Embryonic facial prominence (tissue), 1 donor: ENCODE results near the gene CPS1.
A peak's percentile ranks its signal among the peaks of the same experiment; 100 is the strongest.

ENCODE experiments used
- DNase-seq: peaks from one replicate; pipeline ENCODE4 v3.0.0-alpha.2; 2016; ENCODE audit errors: extremely low spot score

Gene CPS1

DNA sequence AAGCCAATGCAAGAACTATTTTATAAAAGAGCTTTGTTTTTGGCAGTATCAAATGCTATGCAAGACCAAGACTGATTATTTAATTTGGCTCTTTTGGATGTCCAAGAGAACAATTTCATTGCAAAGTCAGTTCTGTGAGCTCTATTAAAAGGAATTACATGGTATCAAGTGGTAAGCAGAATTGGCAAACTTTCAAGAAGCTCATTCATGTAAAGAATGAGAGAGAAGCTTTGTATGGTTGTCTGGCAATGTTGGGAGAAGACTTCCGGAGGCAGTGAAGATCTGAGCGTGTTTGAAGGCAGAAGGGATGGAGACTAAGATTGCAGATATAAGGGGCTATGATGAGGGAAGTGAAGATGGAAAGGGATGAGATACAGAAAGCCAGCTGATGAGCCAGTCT lies 49.6 kb downstream of the CPS1 start:
- DNase-seq = no peak

DNA sequence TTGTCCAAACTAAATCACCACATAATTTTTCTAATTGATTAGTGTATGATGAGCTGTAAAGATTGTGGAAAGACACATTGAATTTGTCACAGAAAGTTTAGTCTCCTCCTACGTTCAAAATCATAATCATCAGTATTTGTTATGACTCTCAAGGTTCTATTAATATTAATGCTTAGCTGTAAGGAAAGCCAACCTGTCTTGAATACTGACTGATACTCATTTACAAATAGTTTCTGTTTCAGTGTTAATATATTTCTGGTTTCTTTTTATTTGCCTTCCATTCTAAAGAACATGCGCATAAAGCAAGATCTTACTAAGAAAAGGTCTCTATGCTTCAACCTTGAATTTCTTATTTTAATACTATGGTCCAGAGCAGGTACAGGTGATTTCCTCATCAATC lies 55.1 kb downstream of the CPS1 start:
- no peak for DNase-seq

GRCh38 chr2:210616074-210616473 lies 59.7 kb downstream of the CPS1 start:
- no peak for DNase-seq

- no peak for DNase-seq
Observed at GRCh38 chr2:210617318-210617717, 60.9 kb downstream of the CPS1 start.

GRCh38 chr2:210617732-210618330 lies 61.4 kb downstream of the CPS1 start:
- peak; percentile 47 for DNase-seq

DNA sequence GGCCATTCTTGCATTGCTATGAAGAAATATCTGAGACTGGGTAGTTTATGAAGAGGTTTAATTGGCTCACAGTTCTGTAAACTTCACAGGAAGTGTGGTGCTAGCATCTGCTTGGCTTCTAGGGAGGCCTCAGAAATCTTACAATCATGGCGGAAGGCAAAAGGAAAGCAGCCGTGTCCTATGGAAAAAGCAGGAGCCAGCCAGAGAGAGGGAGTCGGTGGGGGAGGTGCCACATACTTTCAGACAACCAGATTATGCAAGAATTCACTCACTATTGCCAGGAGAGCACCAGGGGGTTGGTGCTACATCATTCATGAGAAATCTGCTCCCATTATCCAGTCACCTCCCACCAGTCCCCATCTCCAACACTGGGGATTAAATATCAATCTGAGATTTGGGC lies 64.1 kb downstream of the CPS1 start:
- DNase-seq = no peak

DNA sequence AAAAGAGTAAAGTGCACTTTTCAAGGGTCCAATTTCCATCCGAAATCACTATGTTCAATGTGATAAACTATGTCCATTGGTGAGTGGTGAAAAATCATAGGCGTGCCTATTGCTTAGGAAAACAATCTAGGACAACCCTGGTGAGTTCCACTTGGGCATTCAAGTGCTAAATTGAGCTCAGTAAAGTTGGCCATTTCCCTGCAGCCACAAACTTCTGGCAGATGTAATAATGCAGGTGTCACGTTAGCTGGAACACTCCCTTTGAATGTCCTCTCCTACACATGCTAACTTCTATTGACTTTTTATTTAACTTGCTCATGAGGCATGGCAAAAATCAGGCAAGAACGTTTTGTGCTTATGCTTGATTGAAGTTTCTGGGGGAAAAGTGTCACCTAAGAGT lies 67.1 kb downstream of the CPS1 start:
- DNase-seq = no peak

DNA sequence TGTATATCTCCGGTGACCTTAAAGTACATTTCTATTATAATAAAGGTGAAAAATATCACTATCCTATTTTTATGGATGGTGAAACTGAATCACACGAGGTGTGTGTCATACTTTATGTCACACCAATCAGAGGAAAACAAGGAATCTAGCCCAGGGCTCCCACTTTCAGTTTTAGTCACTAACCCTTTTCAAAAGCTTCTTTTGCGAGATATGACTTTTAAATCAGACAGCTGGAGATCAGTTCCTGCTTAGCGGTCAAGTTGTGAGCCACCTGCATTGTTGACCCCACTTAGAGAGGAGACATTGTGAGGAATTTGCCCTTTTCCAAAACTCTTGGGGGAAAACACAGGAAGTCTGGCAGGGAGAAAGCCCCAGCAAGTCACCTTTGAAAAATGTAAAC lies 70.5 kb downstream of the CPS1 start:
- no peak for DNase-seq

DNA sequence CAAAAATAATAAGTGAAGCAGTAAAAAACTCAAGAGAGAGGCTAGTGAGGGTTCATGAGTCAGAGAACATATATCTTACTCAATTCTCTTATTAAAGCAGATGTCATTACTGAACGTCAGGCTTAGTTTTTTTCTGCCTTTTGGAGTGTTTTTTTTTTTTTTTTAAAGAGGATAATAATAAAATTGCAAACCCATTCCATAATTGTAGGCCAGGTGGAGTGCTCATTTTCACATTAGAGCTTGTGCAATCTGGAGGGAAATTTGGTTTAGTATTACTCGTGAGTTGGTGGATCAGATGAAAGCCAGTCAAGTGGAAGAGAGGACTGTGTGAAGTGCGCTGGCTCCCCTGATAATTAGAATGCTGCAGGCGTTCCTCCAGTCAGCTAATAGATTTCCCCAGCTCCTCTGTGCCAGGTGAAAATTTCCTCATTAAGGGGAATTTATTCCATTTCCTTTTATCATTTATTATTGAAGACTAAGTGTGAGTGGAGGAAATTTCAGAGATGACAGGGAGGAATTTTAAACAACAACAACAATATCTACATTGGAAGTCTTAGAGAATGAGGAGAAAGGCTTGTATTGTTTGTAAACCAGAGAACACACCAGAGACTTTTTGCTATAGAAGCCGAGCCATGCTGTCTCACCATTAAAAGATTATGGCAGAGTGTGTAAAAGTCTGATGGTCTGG lies 74.6 kb downstream of the CPS1 start:
- no peak for DNase-seq

DNA sequence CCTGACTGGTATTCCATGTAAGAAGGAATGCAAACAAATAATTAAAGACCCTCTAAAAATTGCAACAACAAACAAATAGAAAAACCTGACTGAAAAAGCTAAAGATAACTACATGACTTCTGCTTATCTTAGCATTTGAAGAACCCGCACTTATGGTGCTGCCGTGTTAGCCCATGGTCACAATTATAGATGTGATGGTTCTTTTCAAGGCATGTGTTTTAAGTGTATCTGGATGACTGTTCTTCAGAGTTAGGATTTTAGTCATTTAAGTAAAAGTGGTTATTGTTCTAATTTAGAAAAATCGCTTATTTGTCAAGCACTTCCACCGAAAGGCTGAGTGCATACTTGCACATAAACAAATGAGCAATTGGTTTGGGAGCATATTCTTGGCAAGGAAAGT lies 77.3 kb downstream of the CPS1 start:
- DNase-seq = no peak

DNA sequence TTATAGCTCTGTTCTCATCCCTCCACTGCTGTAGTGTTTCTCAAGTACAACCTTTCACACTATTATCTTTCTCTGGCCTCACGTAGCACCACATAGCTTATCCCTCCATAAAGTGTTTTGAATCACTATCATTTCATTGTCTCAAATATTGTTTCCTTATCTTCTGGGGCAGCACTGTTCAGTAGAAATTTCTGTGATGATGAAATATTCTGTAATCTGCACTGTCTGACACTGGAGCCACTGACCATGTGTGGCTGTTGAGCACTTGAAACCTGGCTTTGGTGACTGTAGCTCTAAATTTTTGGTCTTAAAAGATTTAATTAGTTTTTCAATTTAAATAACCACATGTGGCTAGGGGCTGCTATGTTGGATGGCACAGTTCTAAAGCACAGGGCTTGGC lies 78.9 kb downstream of the CPS1 start:
- DNase-seq = no peak

DNA sequence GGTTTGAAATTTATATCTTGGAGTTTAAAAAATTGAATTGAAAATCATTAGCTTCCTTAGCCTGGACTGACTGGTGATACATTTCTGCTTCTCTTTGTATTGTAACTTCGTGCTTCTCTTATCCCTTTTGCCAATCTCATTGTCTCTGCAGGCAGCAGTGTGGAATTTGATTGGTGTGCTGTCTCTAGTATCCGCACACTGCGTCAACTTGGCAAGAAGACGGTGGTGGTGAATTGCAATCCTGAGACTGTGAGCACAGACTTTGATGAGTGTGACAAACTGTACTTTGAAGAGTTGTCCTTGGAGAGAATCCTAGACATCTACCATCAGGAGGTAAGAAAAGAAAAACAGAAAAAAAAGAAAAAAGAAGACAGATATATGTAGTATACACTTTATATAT lies 85.9 kb downstream of the CPS1 start:
- DNase-seq = no peak

DNA sequence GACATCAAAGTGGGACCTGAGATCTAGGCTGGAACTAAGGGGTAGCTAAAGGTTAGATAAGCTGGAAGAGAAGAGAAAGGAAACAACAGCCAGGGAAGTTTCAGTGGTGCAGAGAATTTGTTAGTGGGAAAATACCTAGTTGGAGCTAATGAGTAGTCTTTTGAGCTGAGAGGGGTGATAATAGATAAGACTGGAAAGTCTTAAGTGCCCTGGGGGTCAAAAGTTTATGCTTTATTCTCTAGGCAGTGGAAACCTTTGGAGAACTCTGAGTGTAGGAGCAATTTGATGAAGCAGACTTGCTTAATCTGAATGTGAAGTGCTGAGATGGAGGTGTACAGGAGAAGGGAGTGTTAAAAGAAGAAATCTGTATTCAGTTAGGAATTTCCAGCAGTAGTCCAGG lies 90.8 kb downstream of the CPS1 start:
- DNase-seq = no peak

GRCh38 chr2:210654091-210654490 lies 97.7 kb downstream of the CPS1 start:
- DNase-seq = no peak

- DNase-seq = no peak
Observed at GRCh38 chr2:210655229-210655975, 99.0 kb downstream of the CPS1 start.

GRCh38 chr2:210657874-210658273 lies 101.5 kb downstream of the CPS1 start:
- DNase-seq = no peak

- no peak for DNase-seq
Observed at GRCh38 chr2:210660751-210661150, 104.4 kb downstream of the CPS1 start.

GRCh38 chr2:210662560-210662959 lies 106.2 kb downstream of the CPS1 start:
- no peak for DNase-seq

DNA sequence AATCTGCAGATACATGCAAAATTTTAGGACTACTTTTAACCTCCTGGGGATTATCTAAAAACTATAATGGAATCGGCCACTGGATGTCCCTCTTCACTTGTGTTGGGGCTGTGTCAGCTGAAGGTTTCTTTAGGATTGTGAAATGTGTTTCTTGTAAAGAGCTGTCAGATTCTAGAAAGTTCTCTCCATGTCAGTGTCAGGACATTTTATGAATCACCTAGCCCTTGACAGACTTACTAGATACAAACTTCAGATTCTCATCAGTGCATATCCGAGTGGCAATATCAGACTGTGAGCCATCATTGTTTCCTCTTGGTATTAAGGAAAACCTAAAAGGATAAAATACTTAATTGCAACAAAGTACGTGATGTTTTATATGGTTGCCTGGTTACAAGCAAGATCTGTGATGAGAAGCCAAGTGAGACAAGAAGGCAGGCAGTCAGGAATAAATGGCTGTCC lies 107.3 kb downstream of the CPS1 start:
- DNase-seq = no peak

- DNase-seq = no peak
Observed at GRCh38 chr2:210667711-210668110, 111.3 kb downstream of the CPS1 start.

DNA sequence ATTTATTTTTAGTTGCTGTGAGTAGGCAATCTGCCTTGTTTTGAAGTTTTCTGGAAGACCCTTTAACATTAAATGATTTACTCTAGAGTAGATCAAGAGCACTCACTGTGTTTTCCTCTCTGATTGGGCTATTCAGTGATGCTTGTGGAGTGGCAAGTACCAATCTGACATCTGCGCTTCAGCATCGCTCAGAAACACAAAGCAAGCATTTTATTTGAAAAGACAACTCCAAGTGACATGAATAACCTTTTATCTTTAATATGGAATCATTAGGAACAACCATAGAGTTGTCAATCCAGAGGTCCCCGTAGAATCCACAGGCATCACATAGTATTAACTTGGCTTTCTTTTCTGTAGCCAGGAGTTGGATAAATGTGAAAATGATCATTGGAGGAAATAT lies 114.7 kb downstream of the CPS1 start:
- DNase-seq = no peak

DNA sequence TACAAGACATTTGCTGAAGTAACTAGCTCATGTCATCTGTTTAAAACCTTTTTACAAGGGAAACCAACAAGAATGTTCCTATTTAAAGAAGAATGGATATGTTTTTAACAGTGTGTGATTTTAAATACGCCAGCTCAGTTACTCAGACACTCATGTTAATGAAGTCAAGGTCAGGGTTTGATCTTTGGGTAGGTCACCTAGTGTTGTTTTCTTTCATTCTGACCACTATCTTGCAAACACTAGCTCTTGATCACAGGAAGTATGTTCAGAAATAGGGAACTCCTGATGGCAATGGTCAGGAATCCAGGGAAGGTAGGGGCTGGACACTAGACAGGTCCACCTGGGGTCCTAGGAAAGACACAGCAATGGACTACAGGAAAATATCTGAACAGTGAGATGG lies 116.7 kb downstream of the CPS1 start:
- no peak for DNase-seq

- DNase-seq = no peak
Observed at GRCh38 chr2:210676067-210676466, 119.7 kb downstream of the CPS1 start.
